GM21447 (cell line): Measurements from ENCODE around the gene CTSK.

Experiments used
- ATAC-seq: cut with Tn5 transposase; IDR thresholded peaks from one replicate; pipeline ENCODE4 v1.9.1; 2021; ENCODE audit not compliant: unreplicated experiment

Gene CTSK

DNA sequence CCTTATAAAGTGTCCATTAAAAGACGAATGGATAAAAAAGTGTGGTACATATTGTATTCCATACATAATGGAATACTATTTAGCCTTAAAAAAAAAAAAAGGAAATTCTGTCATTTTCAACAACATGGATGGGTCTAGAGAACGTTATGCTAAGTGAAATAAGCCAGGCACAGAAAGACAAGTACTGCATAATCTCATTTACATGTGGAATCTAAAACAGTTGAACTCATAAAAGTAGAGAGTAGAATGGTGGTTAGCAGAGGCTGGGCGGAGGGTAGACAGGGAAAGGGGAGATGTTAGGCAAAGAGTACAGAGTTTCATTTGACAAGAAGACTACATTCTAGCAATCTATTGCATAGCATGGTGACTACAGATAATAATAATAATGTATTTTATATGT is 45.0 kb downstream of the CTSK start:
- ATAC-seq = no peak

DNA sequence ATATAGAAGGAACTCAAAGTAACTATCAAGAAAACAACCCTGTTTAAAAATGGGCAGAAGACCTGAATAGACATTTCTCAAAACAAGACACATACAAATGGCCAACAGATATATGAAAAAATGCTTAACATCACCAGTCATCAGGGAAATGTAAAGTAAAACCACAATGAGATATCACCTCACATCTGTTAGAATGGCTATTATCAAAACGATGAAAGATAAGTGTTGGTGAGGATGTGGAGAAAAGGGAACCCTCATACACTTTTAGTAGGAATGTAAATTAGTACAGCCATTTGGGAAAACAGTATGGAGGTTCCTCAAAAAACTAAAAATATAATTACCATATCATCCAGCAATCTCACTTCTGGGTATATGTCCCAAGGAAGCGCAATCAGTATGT is 45.5 kb downstream of the CTSK start:
- no peak for ATAC-seq

- ATAC-seq = no peak
Observed at GRCh38 chr1:150761801-150762200, 46.3 kb downstream of the CTSK start.

- ATAC-seq = no peak
Observed at GRCh38 chr1:150760013-150760412, 48.0 kb downstream of the CTSK start.

GRCh38 chr1:150753416-150753815 is 54.6 kb downstream of the CTSK start:
- no peak for ATAC-seq

DNA sequence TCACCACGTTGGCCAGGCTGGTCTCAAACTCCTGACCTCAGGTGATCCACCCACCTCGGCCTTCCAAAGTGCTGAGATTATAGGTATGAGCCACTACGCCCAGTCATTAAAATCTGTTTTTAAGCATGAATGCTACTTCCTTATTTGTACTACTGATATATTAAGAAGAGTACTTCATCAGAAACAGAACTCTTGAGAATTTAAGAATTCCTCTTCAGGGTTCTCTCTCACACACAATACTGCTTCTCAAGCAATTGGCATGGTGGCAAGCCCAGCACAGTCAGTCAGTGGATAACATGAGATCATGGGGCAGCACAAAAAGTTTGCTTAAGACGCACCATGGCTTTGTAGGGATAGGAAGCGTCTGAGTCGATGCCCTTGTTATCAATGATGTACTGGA is 56.6 kb downstream of the CTSK start:
- no peak for ATAC-seq

DNA sequence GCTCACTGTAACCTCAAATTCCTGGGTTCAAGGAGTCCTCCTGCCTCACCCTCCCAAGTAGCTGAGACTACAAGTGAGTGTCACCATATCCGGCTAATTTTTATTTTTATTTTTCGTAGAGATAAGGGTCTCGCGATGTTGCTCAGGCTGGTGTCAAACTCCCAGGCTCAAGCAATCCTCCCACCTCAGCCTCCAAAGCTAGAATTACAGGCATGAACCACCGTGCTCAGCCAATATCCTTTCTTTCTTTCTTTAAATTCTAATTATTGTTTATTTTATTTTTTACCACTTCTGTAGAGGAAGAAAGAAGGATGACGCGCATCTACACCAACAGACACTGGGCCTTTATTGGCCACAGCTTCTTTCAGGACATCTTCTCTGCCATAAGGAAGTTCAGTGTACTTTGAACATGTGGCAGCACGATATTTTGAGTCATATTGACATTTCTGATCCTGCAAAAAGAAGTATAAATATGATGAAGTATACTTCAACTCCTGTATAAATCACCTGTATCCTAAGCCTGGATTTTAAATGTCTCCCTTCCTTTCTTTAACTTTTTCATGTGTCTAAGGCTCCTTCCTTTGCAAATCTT is 58.2 kb downstream of the CTSK start:
- no peak for ATAC-seq

DNA sequence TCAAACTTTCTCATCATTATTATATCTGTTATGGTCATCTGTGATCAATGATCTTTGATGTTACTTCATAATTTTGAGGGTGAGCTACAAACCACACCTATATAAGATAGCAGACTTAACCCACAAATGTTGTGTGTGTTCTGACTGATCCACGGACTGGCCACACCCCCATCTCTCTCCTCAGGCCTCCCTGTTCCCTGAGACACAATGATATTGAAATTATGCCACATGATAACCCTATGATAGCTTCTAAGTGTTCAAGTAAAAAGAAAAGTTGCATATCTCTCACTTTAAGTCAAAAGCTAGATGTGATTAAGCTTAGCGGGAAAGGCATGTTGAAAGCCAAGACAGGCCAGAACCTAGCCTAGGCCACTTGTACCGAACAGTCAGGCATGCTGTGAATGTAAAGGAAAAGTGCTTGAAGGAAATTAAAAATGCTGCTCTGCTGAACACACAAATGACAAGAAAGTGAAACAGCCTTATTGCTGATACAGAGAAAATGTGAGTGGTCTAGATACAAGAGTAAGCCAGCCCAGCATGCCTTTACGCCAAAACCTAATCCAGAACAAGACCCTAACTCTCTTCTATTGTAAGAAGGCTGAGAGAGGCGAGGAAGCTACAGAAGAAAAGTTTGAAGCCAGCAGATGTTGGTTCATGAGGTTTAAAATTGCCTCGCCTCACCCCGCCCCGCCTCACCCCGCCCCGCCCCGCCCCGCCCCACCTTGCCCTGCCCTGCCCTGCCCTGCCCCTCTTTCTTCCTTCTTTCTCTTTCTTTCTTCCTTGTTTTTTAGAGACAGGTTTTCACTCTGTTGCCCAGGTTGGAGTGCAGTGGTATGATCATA is 59.0 kb downstream of the CTSK start:
- no peak for ATAC-seq
